ENCODE results near the gene CMBL. TPM values are rescaled to one million over a fixed set of nuclear protein-coding genes. Genes with fewer than 3 reads are reported as not detected.
A peak's percentile ranks its signal among the peaks of the same experiment; 100 is the strongest.
"Not testable (repeated sequence)": the region's sequence is repeated elsewhere in the genome, so short reads cannot be mapped to it uniquely, and the experiment has no call there.

CMBL gene
- polyA plus RNA-seq, 3 donors = 0.39 to 5.4 TPM; not detected in 1

DNA sequence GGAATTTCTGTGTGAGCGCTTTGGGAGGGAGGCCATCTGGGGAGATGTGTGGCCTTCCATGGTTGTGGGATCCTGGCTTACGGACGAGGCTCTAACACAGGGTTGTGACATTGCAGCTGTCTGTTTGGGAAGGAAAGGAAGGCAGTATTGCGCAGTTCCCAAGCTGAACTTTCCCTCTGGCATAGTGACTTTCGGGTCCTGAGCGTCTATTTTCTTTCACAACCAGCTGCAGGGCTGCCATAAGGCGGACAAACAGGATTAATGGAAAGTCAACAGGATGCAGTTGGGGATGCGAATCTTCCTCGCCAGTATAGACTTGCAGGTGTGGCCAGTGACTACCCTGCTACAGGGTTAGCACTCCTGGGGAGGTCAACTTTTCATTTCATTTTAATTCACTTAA lies 31.7 kb downstream of the CMBL start:
- H3K4me1 Mint-ChIP-seq = peaks cover 21% of the 10 kb centered on the region
- Histone ChIP-seq H4K20me1 (ENCODE audit: insufficient read depth, low read length) (no peaks in the 10 kb centered on the region), H3K27me3 (ENCODE audit: control insufficient read depth in 2 of 2, insufficient read depth in 2 of 2, low read length in 2 of 2) (peaks cover 5 to 13% of the 10 kb centered on the region in 2 donors), H3K4me2 (replicated peaks; ENCODE audit: extremely low read depth, low read length, poor library complexity, severe bottlenecking) (no peak overlapping the region), H3K36me3 (replicated peaks in 1 of 2; ENCODE audit: control insufficient read depth in 1 of 2, insufficient read depth in 2 of 2, low read length in 2 of 2) (no peaks in the 10 kb centered on the region), H3K4me1 (ENCODE audit: control insufficient read depth in 1 of 2, insufficient read depth in 2 of 2, low read length in 2 of 2) (peaks cover 0 to 7% of the 10 kb centered on the region in 2 donors), H3K4me3 (replicated peaks in 1 of 3; ENCODE audit: low read depth in 2 of 3, low read length in 3 of 3) (no peak overlapping the region), H3K27ac (ENCODE audit: low read depth in 1 of 2, low read length in 2 of 2) (no peak overlapping the region), H3K79me2 (ENCODE audit: insufficient read depth, low read length) (no peaks in the 10 kb centered on the region), H3K9me3 (replicated peaks in 1 of 2; ENCODE audit: control insufficient read depth in 1 of 2, insufficient read depth in 1 of 2, low read length in 2 of 2) (peaks cover 0 to 12% of the 10 kb centered on the region in 2 donors), H2AFZ (ENCODE audit: insufficient read depth, low read depth, low read length, poor library complexity, severe bottlenecking) (no peak overlapping the region), H3K9ac (ENCODE audit: insufficient read depth, low read length, poor library complexity, severe bottlenecking) (no peak overlapping the region)
- no peak for DNase-seq
- TF ChIP-seq, protein P1, sequence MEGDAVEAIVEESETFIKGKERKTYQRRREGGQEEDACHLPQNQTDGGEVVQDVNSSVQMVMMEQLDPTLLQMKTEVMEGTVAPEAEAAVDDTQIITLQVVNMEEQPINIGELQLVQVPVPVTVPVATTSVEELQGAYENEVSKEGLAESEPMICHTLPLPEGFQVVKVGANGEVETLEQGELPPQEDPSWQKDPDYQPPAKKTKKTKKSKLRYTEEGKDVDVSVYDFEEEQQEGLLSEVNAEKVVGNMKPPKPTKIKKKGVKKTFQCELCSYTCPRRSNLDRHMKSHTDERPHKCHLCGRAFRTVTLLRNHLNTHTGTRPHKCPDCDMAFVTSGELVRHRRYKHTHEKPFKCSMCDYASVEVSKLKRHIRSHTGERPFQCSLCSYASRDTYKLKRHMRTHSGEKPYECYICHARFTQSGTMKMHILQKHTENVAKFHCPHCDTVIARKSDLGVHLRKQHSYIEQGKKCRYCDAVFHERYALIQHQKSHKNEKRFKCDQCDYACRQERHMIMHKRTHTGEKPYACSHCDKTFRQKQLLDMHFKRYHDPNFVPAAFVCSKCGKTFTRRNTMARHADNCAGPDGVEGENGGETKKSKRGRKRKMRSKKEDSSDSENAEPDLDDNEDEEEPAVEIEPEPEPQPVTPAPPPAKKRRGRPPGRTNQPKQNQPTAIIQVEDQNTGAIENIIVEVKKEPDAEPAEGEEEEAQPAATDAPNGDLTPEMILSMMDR (IDR thresholded peaks at IDR 0.05) = no peak
- H3K27me3 Mint-ChIP-seq (ENCODE audit: low read depth in 3 of 3) = peaks cover 25 to 44% (median 34%) of the 10 kb centered on the region in 3 donors
- H3K4me3 Mint-ChIP-seq = peak overlapping the region in 1 of 2 donors; percentile 17
- no peak overlapping the region for H3K27ac Mint-ChIP-seq
- peaks cover 0 to 15% (median 14%) of the 10 kb centered on the region in 7 donors for H3K9me3 Mint-ChIP-seq
- intact Hi-C loops (cut with micrococcal nuclease) = no loop called here
- WGBS (ENCODE audit: insufficient coverage) = 47% methylated on average over 6 of the region's 9 CpGs
- H3K36me3 Mint-ChIP-seq = no peaks in the 10 kb centered on the region

DNA sequence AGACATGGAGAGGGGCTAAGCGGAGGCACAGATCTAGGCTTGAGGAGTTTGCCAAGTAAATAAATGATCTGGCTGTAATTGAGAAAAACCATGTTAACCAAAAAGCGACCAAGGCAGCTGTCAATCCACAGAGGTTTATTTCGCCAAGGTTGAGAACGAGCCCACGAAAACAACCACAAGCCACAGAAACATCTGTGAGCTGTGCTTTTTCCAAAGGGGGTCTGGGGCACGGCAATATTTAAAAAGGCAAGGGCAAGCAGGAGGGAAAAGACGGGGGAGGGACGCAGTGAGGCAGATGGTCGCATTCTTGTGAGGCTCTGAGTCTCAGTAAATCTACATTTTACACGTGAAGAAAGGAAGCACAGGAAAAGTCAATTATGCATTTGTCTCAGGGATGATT lies 32.2 kb downstream of the CMBL start:
- no peak overlapping the region for H3K27ac ChIP-seq (ENCODE audit: low read depth in 1 of 2, low read length in 2 of 2)
- Mint-ChIP-seq H3K27me3 (ENCODE audit: low read depth in 3 of 3) (peaks cover 25 to 44% (median 34%) of the 10 kb centered on the region in 3 donors), H3K9me3 (peaks cover 0 to 15% (median 14%) of the 10 kb centered on the region in 7 donors), H3K36me3 (no peaks in the 10 kb centered on the region), H3K4me3 (peak overlapping the region in 1 of 2 donors; percentile 49), H3K27ac (no peak overlapping the region), H3K4me1 (peaks cover 26% of the 10 kb centered on the region)
- 0% methylated on average over 1 of the region's 10 CpGs for WGBS (ENCODE audit: insufficient coverage)
- no peak overlapping the region for H3K9ac ChIP-seq (ENCODE audit: insufficient read depth, low read length, poor library complexity, severe bottlenecking)
- TF ChIP-seq, protein P1 (IDR thresholded peaks at IDR 0.05) = no peak
- DNase-seq = no peak
- no peak overlapping the region for H3K4me2 ChIP-seq (replicated peaks; ENCODE audit: extremely low read depth, low read length, poor library complexity, severe bottlenecking)
- peaks cover 5 to 13% of the 10 kb centered on the region in 2 donors for H3K27me3 ChIP-seq (ENCODE audit: control insufficient read depth in 2 of 2, insufficient read depth in 2 of 2, low read length in 2 of 2)
- H3K9me3 ChIP-seq (replicated peaks in 1 of 2; ENCODE audit: control insufficient read depth in 1 of 2, insufficient read depth in 1 of 2, low read length in 2 of 2) = peaks cover 0 to 12% of the 10 kb centered on the region in 2 donors
- intact Hi-C loops (cut with micrococcal nuclease) = no loop called here
- H3K4me3 ChIP-seq (replicated peaks in 1 of 3; ENCODE audit: low read depth in 2 of 3, low read length in 3 of 3) = no peak overlapping the region
- no peak overlapping the region for H2AFZ ChIP-seq (ENCODE audit: insufficient read depth, low read depth, low read length, poor library complexity, severe bottlenecking)
- no peaks in the 10 kb centered on the region for H3K79me2 ChIP-seq (ENCODE audit: insufficient read depth, low read length)
- H3K4me1 ChIP-seq (ENCODE audit: control insufficient read depth in 1 of 2, insufficient read depth in 2 of 2, low read length in 2 of 2) = peaks cover 0 to 10% of the 10 kb centered on the region in 2 donors
- no peaks in the 10 kb centered on the region for H4K20me1 ChIP-seq (ENCODE audit: insufficient read depth, low read length)
- H3K36me3 ChIP-seq (replicated peaks in 1 of 2; ENCODE audit: control insufficient read depth in 1 of 2, insufficient read depth in 2 of 2, low read length in 2 of 2) = no peaks in the 10 kb centered on the region

DNA sequence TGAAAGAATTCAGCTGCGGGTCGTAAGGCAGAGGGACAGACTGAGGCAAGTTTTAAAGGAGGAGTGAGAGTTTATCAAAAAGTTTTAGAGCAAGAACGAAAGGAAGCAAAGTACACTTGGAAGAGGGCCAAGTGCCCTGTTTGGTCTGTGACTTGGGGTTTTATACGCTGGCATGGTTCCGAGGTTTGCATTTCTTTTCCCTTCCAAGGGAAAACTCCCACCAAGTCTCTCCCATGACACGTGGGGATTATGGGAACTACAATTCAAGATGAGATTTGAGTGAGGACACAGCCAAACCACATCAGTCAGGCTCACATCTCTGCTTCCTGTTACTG lies 34.9 kb downstream of the CMBL start:
- H3K36me3 Mint-ChIP-seq = not testable (repeated sequence)

More for the DNA sequence above, 34.9 kb downstream of the CMBL start:
- peaks cover 5 to 13% of the 10 kb centered on the region in 2 donors for H3K27me3 ChIP-seq (ENCODE audit: control insufficient read depth in 2 of 2, insufficient read depth in 2 of 2, low read length in 2 of 2)
- WGBS (ENCODE audit: insufficient coverage) = no CpG with 5 or more reads among the region's 6 CpGs
- H4K20me1 ChIP-seq (ENCODE audit: insufficient read depth, low read length); H3K4me3 Mint-ChIP-seq; H3K36me3 ChIP-seq (replicated peaks in 1 of 2; ENCODE audit: control insufficient read depth in 1 of 2, insufficient read depth in 2 of 2, low read length in 2 of 2); H2AFZ ChIP-seq (ENCODE audit: insufficient read depth, low read depth, low read length, poor library complexity, severe bottlenecking); intact Hi-C loops (cut with micrococcal nuclease); DNase-seq; H3K4me3 ChIP-seq (replicated peaks in 1 of 3; ENCODE audit: low read depth in 2 of 3, low read length in 3 of 3); H3K79me2 ChIP-seq (ENCODE audit: insufficient read depth, low read length); H3K27ac ChIP-seq (ENCODE audit: low read depth in 1 of 2, low read length in 2 of 2); H3K9ac ChIP-seq (ENCODE audit: insufficient read depth, low read length, poor library complexity, severe bottlenecking); H3K4me2 ChIP-seq (replicated peaks; ENCODE audit: extremely low read depth, low read length, poor library complexity, severe bottlenecking): not testable (repeated sequence)
- Mint-ChIP-seq H3K4me1 (peaks cover 41% of the 10 kb centered on the region), H3K27me3 (ENCODE audit: low read depth in 3 of 3) (peaks cover 25 to 51% (median 42%) of the 10 kb centered on the region in 3 donors), H3K27ac (peak overlapping the region in 1 of 7 donors; percentile 60), H3K9me3 (peaks cover 0 to 15% (median 14%) of the 10 kb centered on the region in 7 donors)
- H3K9me3 ChIP-seq (replicated peaks in 1 of 2; ENCODE audit: control insufficient read depth in 1 of 2, insufficient read depth in 1 of 2, low read length in 2 of 2) = peaks cover 0 to 12% of the 10 kb centered on the region in 2 donors
- H3K4me1 ChIP-seq (ENCODE audit: control insufficient read depth in 1 of 2, insufficient read depth in 2 of 2, low read length in 2 of 2) = peaks cover 7 to 17% of the 10 kb centered on the region in 2 donors
